HepG2 (cell line): ENCODE results near the gene CERS6. TPM values are rescaled to one million over a fixed set of nuclear protein-coding genes. Genes with fewer than 3 reads are reported as not detected.
A peak's percentile ranks its signal among the peaks of the same experiment; 100 is the strongest.

Source experiments
- ATAC-seq: fragments of 200-7000 bp; cut with Tn5 transposase; 3 replicates; pipeline ENCODE4 v1.9.1; 2020; ENCODE audit warnings: mild to moderate bottlenecking, moderate library complexity
- BruUV-seq: library from RNA; stranded (reverse); fragments of 400-500 nt; replicated peaks from 2 replicates; lab custom pipeline; 2021; lab: Mats Ljungman, UMichigan
- CTCF ChIA-PET: fragments of 300-600 bp; formaldehyde crosslinking; extraction: SDS; loops from one replicate; lab custom pipeline; 2021; ENCODE audit warnings: low total read pairs, inconsistent platforms, low intra/inter-chr PET ratio; lab: Yijun Ruan, JAX
- POLR2A ChIA-PET: fragments of 350-600 bp; sonication (Branson Sonifier 250); formaldehyde crosslinking; loops from one replicate; lab custom pipeline; 2020; ENCODE audit warnings: antibody characterized with exemption, inconsistent platforms; lab: Yijun Ruan, JAX
- DNase-seq: peaks from one replicate; pipeline ENCODE4 v3.0.0-alpha.2; 2015; ENCODE audit warnings: low spot score
- FAIRE-seq: peaks from 3 replicates; lab custom pipeline; 2011; peaks lifted over from hg19 to GRCh38; lab: Jason Lieb, UNC
- H2AFZ ChIP-seq: one replicate; pipeline ENCODE4 v1.6.1; 2011; ENCODE audit warnings: low read length, inconsistent platforms
- H3K27ac ChIP-seq: fragments of 300-600 bp; 3 replicates; pipeline ENCODE4 v1.8.0; 2011; ENCODE audit warnings: mixed run types, mild to moderate bottlenecking, mixed read lengths, low read length, inconsistent platforms; ENCODE audit not compliant: insufficient read depth; ENCODE audit errors: extremely low read length
- H3K27me3 ChIP-seq, 2 experiments: fragments of 200-600 bp in 1 of 2; 2 replicates in 1 of 2; 3 replicates in 1 of 2; pipeline versions ENCODE4 v1.6.0 to v1.8.0; 2011; ENCODE audit warnings: low read length in 2 of 2, mild to moderate bottlenecking in 2 of 2, moderate library complexity in 2 of 2, inconsistent platforms in 1 of 2; ENCODE audit not compliant: insufficient read depth in 2 of 2, control insufficient read depth in 1 of 2
- H3K36me3 ChIP-seq, 2 experiments: fragments of 200-600 bp in 1 of 2; replicated peaks in 1 of 2; 2 replicates in 1 of 2; 3 replicates in 1 of 2; pipeline versions ENCODE4 v1.5.1 to v1.8.0; 2011; ENCODE audit warnings: low read length in 2 of 2, inconsistent platforms in 1 of 2; ENCODE audit not compliant: insufficient read depth in 2 of 2, control insufficient read depth in 1 of 2
- H3K4me1 ChIP-seq: 2 replicates; pipeline ENCODE4 v1.5.1; 2012; ENCODE audit warnings: low read length, inconsistent platforms; ENCODE audit not compliant: insufficient read depth
- H3K4me2 ChIP-seq: 2 replicates; pipeline ENCODE4 v1.6.0; 2011; ENCODE audit warnings: low read depth, low read length, inconsistent platforms
- H3K4me3 ChIP-seq, 3 experiments: fragments of 200-600 bp in 1 of 3; sonication (generic), shearing (Covaris generic) in 1 of 3; replicated peaks in 1 of 3; 2 replicates each; pipeline ENCODE4 v1.5.1; 2011 to 2016; ENCODE audit warnings: low read length in 3 of 3, inconsistent platforms in 2 of 3, low read depth in 2 of 3, mild to moderate bottlenecking in 2 of 3, control low read depth in 1 of 3, mixed read lengths in 1 of 3; ENCODE audit not compliant: insufficient read depth in 1 of 3
- H3K79me2 ChIP-seq: one replicate; pipeline ENCODE4 v1.6.1; 2011; ENCODE audit warnings: low read length, inconsistent platforms; ENCODE audit not compliant: insufficient read depth
- H3K9ac ChIP-seq: 2 replicates; pipeline ENCODE4 v1.6.0; 2011; ENCODE audit warnings: mild to moderate bottlenecking, low read depth, low read length, inconsistent platforms; ENCODE audit not compliant: insufficient read depth
- H3K9me3 ChIP-seq: 2 replicates; pipeline ENCODE4 v1.5.1; 2012; ENCODE audit warnings: mild to moderate bottlenecking, low read length
- H4K20me1 ChIP-seq: 2 replicates; pipeline ENCODE4 v1.6.0; 2011; ENCODE audit warnings: inconsistent platforms, mild to moderate bottlenecking, low read length, moderate library complexity; ENCODE audit not compliant: insufficient read depth
- ARID5B ChIP-seq: IDR thresholded peaks from 2 replicates; pipeline ENCODE4 v1.4.0; 2020; ENCODE audit warnings: mild to moderate bottlenecking, missing genetic modification reagents
- ISL2 ChIP-seq: sonication (generic); formaldehyde crosslinking; IDR thresholded peaks from 2 replicates; pipeline ENCODE4 v1.5.0; 2020; ENCODE audit warnings: missing genetic modification reagents
- KLF13 ChIP-seq: sonication (generic); formaldehyde crosslinking; IDR thresholded peaks from 2 replicates; pipeline ENCODE4 v1.4.0; 2020; ENCODE audit warnings: mild to moderate bottlenecking, missing genetic modification reagents
- ZBTB4 ChIP-seq: sonication (generic); formaldehyde crosslinking; IDR thresholded peaks from 2 replicates; pipeline ENCODE4 v1.4.0; 2020; ENCODE audit warnings: missing genetic modification reagents, mild to moderate bottlenecking, borderline replicate concordance
- ZNF775 ChIP-seq: sonication (generic); formaldehyde crosslinking; IDR thresholded peaks from 2 replicates; pipeline ENCODE4 v1.4.0; 2020; ENCODE audit warnings: missing genetic modification reagents, mild to moderate bottlenecking, moderate library complexity, borderline replicate concordance
- WGBS: methylation state at CpG from one replicate; pipeline ENCODE4 v1.1.6; 2017; ENCODE audit warnings: low lambda C conversion rate; 5-methylcytosine and 5-hydroxymethylcytosine counted together
- in situ Hi-C: cut with HindIII; loops from 2 replicates; pipeline ENCODE4 v1.10.0; 2017; ENCODE audit warnings: low pct_unique_long_range_greater_than_20kb; ENCODE audit not compliant: extremely low pct_ligation_motif_present
- intact Hi-C: fragments of 100-400 bp; cut with micrococcal nuclease; formaldehyde crosslinking; loops from one replicate; pipeline ENCODE4 v1.10.0; 2022; ENCODE audit not compliant: unreplicated experiment
- polyA plus RNA-seq, 8 experiments: library from polyadenylated mRNA; depleted of rRNA in 3 of 8; stranded (reverse) in 7 of 8; unstranded in 1 of 8; fragments of >200 nt; fragmentation: Illumina TruSeq in 4 of 8; extraction: Trizol in 4 of 8; gene quantifications; 2 replicates each; pipeline versions ENCODE4 v1.2.1 to v1.2.3, GENCODE V29; 2011 to 2016; ENCODE audit warnings: low read depth in 4 of 8, missing spikeins in 1 of 8, mixed read lengths in 1 of 8; ENCODE audit not compliant: insufficient read depth in 1 of 8
- total RNA-seq, 5 experiments: library from RNA; depleted of rRNA; stranded (reverse); fragments of >200 nt; fragmentation: Illumina TruSeq; extraction: Trizol; gene quantifications; 2 replicates each; pipeline ENCODE4 v1.2.3, GENCODE V29; 2016; ENCODE audit warnings: low read depth in 1 of 5

Gene CERS6
- total and polyA plus RNA-seq, 2 of the 13 experiments (the other 11 are each of a cell fraction or from before 2014, with no cell fraction given) = 10.1 to 20.3 TPM

- Histone ChIP-seq H3K36me3 (no peaks in the 10 kb centered on the region), H3K9me3 (peaks cover 6% of the 10 kb centered on the region; the same call in 1 of the 2 replicates), H3K4me2 (no peak overlapping the region), H2AFZ (no peak overlapping the region), H3K4me3 (no peak overlapping the region), H4K20me1 (no peaks in the 10 kb centered on the region), H3K27ac (no peak overlapping the region), H3K4me1 (0 out of 2 replicates have a peak, but pooled peaks cover 6% of the 10 kb centered on the region), H3K27me3 (no peaks in the 10 kb centered on the region), H3K9ac (no peak overlapping the region), H3K79me2 (peaks cover 23% of the 10 kb centered on the region)
- TF ChIP-seq ARID5B (CRISPR knock-in tag) (no peak), KLF13 (CRISPR knock-in tag) (0 out of 2 replicates have a peak, but pooled peaks have one; percentile 13), ZNF775 (no peak), ISL2 (CRISPR knock-in tag) (no peak), ZBTB4 (CRISPR knock-in tag) (0 out of 2 replicates have a peak, but pooled peaks have one; percentile 41)
- no peak for ATAC-seq
- no TSS peak for BruUV-seq
- intact Hi-C loops = no loop called here
- 93% methylated on average over 3 of the region's 7 CpGs for WGBS
- ChIA-PET CTCF (no interaction called here), POLR2A (no interaction called here)
- in situ Hi-C loops = no loop called here
- no peak for DNase-seq
- no peak for FAIRE-seq
Measured at GRCh38 chr2:168534926-168535325, 78.9 kb downstream of the CERS6 start.
